ENCODE results near the gene EDN2.

DNA sequence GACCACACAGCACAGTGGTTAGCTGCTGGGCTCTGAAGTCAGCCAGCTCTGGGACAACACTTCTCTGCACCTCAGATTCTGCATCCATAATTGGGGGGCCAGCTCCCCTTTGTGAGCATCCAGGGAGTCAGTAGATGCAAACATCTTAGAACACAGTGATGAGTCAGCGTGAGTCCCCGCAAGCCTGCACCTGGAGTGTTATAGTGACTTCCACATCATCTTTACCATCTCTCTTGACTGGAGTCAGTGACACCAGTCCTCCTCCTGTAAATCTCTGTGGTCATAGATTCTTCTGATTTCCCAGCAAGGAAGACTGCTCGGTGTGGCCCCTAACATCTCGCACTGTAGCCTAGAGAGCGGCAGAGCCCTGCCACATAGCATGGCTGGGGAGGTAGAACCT is 13.9 kb upstream of the EDN2 start:
- TF ChIP-seq ZNF8 (CRISPR knock-in tag; IDR thresholded peaks at IDR 0.05) (no peak), ZFP3 (CRISPR knock-in tag; IDR thresholded peaks at IDR 0.05) (no peak), RARB (CRISPR knock-in tag; IDR thresholded peaks at IDR 0.05) (no peak), ZNF70 (CRISPR knock-in tag; IDR thresholded peaks at IDR 0.05) (no peak), ZNF565 (CRISPR knock-in tag; conservative IDR thresholded peaks at IDR 0.05; ENCODE audit: low read depth) (no peak), BACH2 (CRISPR knock-in tag; IDR thresholded peaks at IDR 0.05; ENCODE audit: borderline replicate concordance) (no peak), PPARA (CRISPR knock-in tag; IDR thresholded peaks at IDR 0.05; ENCODE audit: borderline replicate concordance) (no peak), ZFP30 (CRISPR knock-in tag; IDR thresholded peaks at IDR 0.05) (no peak)
- TF ChIP-seq, protein P1, sequence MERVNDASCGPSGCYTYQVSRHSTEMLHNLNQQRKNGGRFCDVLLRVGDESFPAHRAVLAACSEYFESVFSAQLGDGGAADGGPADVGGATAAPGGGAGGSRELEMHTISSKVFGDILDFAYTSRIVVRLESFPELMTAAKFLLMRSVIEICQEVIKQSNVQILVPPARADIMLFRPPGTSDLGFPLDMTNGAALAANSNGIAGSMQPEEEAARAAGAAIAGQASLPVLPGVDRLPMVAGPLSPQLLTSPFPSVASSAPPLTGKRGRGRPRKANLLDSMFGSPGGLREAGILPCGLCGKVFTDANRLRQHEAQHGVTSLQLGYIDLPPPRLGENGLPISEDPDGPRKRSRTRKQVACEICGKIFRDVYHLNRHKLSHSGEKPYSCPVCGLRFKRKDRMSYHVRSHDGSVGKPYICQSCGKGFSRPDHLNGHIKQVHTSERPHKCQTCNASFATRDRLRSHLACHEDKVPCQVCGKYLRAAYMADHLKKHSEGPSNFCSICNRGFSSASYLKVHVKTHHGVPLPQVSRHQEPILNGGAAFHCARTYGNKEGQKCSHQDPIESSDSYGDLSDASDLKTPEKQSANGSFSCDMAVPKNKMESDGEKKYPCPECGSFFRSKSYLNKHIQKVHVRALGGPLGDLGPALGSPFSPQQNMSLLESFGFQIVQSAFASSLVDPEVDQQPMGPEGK (CRISPR knock-in tag; IDR thresholded peaks at IDR 0.05; ENCODE audit: borderline replicate concordance): no peak

Measured in SK-N-SH treated with all-trans-retinoic acid at 6 μM for 48 hours (cell line).